ENCODE data around the gene PTPN23. TPM values are rescaled to one million over a fixed set of nuclear protein-coding genes. Genes with fewer than 3 reads are reported as not detected.

Gene PTPN23
- polyA plus RNA-seq, 3 donors from 2014 or later, result 0.62 to 7.1 (median 0.68) TPM

- DNase-seq, result no peak
- Mint-ChIP-seq H3K36me3 (no peaks in the 10 kb centered on the region), H3K4me1 (peaks cover 0 to under 1% of the 10 kb centered on the region in 2 donors), H3K27me3 (ENCODE audit: low read depth in 3 of 3) (peaks cover 0 to 5% (median 0%) of the 10 kb centered on the region in 3 donors), H3K9me3 (no peaks in the 10 kb centered on the region), H3K4me3 (no peak overlapping the region), H3K27ac (no peak overlapping the region)
These were observed 24.4 kb downstream of the PTPN23 start for GRCh38 chr3:47404955-47405790.

- Mint-ChIP-seq H3K27me3 (ENCODE audit: low read depth in 3 of 3) (peaks cover 0 to 5% (median 0%) of the 10 kb centered on the region in 3 donors), H3K27ac (no peak overlapping the region)
These were observed 25.3 kb downstream of the PTPN23 start for GRCh38 chr3:47405820-47406761.

GRCh38 chr3:47406762-47407149 is 25.9 kb downstream of the PTPN23 start:
- peaks cover 0 to 5% (median 0%) of the 10 kb centered on the region in 3 donors for H3K27me3 Mint-ChIP-seq (ENCODE audit: low read depth in 3 of 3)
- DNase-seq, result no peak
- H3K36me3 Mint-ChIP-seq, result no peaks in the 10 kb centered on the region
- no peaks in the 10 kb centered on the region for H3K4me1 Mint-ChIP-seq
- no peak overlapping the region for H3K27ac Mint-ChIP-seq
- H3K4me3 Mint-ChIP-seq, result no peak overlapping the region
- H3K9me3 Mint-ChIP-seq, result no peaks in the 10 kb centered on the region

More at GRCh38 chr3:47405820-47406761, 25.3 kb downstream of the PTPN23 start:
- Mint-ChIP-seq H3K4me3 (no peak overlapping the region), H3K36me3 (no peaks in the 10 kb centered on the region), H3K9me3 (no peaks in the 10 kb centered on the region), H3K4me1 (no peaks in the 10 kb centered on the region)
- DNase-seq, result no peak

- H3K4me1 Mint-ChIP-seq, result no peaks in the 10 kb centered on the region
- H3K36me3 Mint-ChIP-seq, result no peaks in the 10 kb centered on the region
- DNase-seq, result no peak
- peaks cover 0 to 5% (median 0%) of the 10 kb centered on the region in 3 donors for H3K27me3 Mint-ChIP-seq (ENCODE audit: low read depth in 3 of 3)
- no peak overlapping the region for H3K4me3 Mint-ChIP-seq
- H3K27ac Mint-ChIP-seq, result no peak overlapping the region
- no peaks in the 10 kb centered on the region for H3K9me3 Mint-ChIP-seq
These were observed 26.4 kb downstream of the PTPN23 start for GRCh38 chr3:47407237-47407636.

GRCh38 chr3:47407896-47408838 is 27.3 kb downstream of the PTPN23 start:
- Mint-ChIP-seq H3K4me1 (no peaks in the 10 kb centered on the region), H3K27me3 (ENCODE audit: low read depth in 3 of 3) (peaks cover 0 to 5% (median 2%) of the 10 kb centered on the region in 3 donors), H3K36me3 (peaks cover 0 to 3% (median 3%) of the 10 kb centered on the region in 3 donors), H3K27ac (peak overlapping the region in 1 of 6 donors; percentile 28), H3K4me3 (no peak overlapping the region), H3K9me3 (no peaks in the 10 kb centered on the region)
- no peak for DNase-seq

GRCh38 chr3:47408839-47409229 is 28.0 kb downstream of the PTPN23 start:
- H3K4me1 Mint-ChIP-seq, result no peaks in the 10 kb centered on the region
- H3K27ac Mint-ChIP-seq, result no peak overlapping the region
- peaks cover 0 to 2% (median 0%) of the 10 kb centered on the region in 3 donors for H3K27me3 Mint-ChIP-seq (ENCODE audit: low read depth in 3 of 3)
- no peaks in the 10 kb centered on the region for H3K9me3 Mint-ChIP-seq
- peaks cover 0 to 6% (median 5%) of the 10 kb centered on the region in 3 donors for H3K36me3 Mint-ChIP-seq
- DNase-seq, result no peak
- no peak overlapping the region for H3K4me3 Mint-ChIP-seq

- H3K27me3 Mint-ChIP-seq (ENCODE audit: low read depth in 3 of 3), result peaks cover 0 to 2% (median 0%) of the 10 kb centered on the region in 3 donors
- H3K9me3 Mint-ChIP-seq, result no peaks in the 10 kb centered on the region
- DNase-seq, result no peak
- H3K4me3 Mint-ChIP-seq, result no peak overlapping the region
- H3K27ac Mint-ChIP-seq, result no peak overlapping the region
- H3K36me3 Mint-ChIP-seq, result peaks cover 0 to 6% (median 5%) of the 10 kb centered on the region in 3 donors
- no peaks in the 10 kb centered on the region for H3K4me1 Mint-ChIP-seq
These were observed 28.5 kb downstream of the PTPN23 start for GRCh38 chr3:47409284-47409683.

- peaks cover 0 to 6% (median 5%) of the 10 kb centered on the region in 3 donors for H3K36me3 Mint-ChIP-seq
- H3K27me3 Mint-ChIP-seq (ENCODE audit: low read depth in 3 of 3), result peaks cover 0 to 2% (median 0%) of the 10 kb centered on the region in 3 donors
- no peak for DNase-seq
- H3K4me1 Mint-ChIP-seq, result no peaks in the 10 kb centered on the region
- H3K27ac Mint-ChIP-seq, result peak overlapping the region in 1 of 6 donors; percentile 67
- no peak overlapping the region for H3K4me3 Mint-ChIP-seq
- no peaks in the 10 kb centered on the region for H3K9me3 Mint-ChIP-seq
These were observed 29.0 kb downstream of the PTPN23 start for GRCh38 chr3:47409688-47410416.

- peaks cover 0 to 2% (median 1%) of the 10 kb centered on the region in 3 donors for H3K27me3 Mint-ChIP-seq (ENCODE audit: low read depth in 3 of 3)
- peaks cover 0 to 11% (median 5%) of the 10 kb centered on the region in 3 donors for H3K36me3 Mint-ChIP-seq
- no peaks in the 10 kb centered on the region for H3K4me1 Mint-ChIP-seq
- no peak overlapping the region for H3K4me3 Mint-ChIP-seq
- peak overlapping the region in 1 of 6 donors; percentile 67 for H3K27ac Mint-ChIP-seq
- no peaks in the 10 kb centered on the region for H3K9me3 Mint-ChIP-seq
- DNase-seq, result no peak
These were observed 29.5 kb downstream of the PTPN23 start for GRCh38 chr3:47410417-47410720.

GRCh38 chr3:47410801-47411646 is 30.2 kb downstream of the PTPN23 start:
- Mint-ChIP-seq H3K4me1 (no peaks in the 10 kb centered on the region), H3K27me3 (ENCODE audit: low read depth in 3 of 3) (peaks cover 2 to 4% (median 3%) of the 10 kb centered on the region in 3 donors), H3K36me3 (peaks cover 3 to 14% (median 5%) of the 10 kb centered on the region in 3 donors), H3K9me3 (no peaks in the 10 kb centered on the region), H3K27ac (no peak overlapping the region), H3K4me3 (no peak overlapping the region)
- DNase-seq, result no peak

GRCh38 chr3:47411696-47412452 is 31.1 kb downstream of the PTPN23 start:
- peaks cover 3 to 14% (median 5%) of the 10 kb centered on the region in 3 donors for H3K36me3 Mint-ChIP-seq
- peaks cover 2 to 6% (median 3%) of the 10 kb centered on the region in 3 donors for H3K27me3 Mint-ChIP-seq (ENCODE audit: low read depth in 3 of 3)
- H3K9me3 Mint-ChIP-seq, result no peaks in the 10 kb centered on the region
- no peaks in the 10 kb centered on the region for H3K4me1 Mint-ChIP-seq
- no peak for DNase-seq
- H3K4me3 Mint-ChIP-seq, result no peak overlapping the region
- H3K27ac Mint-ChIP-seq, result no peak overlapping the region
